ENCODE results near the gene NLGN1. TPM values are rescaled to one million over a fixed set of nuclear protein-coding genes. Genes with fewer than 3 reads are reported as not detected.

NLGN1 gene
- total RNA-seq, 3 donors from 2014 or later (not counting 1 experiment from before 2014, with no cell fraction given): not detected

DNA sequence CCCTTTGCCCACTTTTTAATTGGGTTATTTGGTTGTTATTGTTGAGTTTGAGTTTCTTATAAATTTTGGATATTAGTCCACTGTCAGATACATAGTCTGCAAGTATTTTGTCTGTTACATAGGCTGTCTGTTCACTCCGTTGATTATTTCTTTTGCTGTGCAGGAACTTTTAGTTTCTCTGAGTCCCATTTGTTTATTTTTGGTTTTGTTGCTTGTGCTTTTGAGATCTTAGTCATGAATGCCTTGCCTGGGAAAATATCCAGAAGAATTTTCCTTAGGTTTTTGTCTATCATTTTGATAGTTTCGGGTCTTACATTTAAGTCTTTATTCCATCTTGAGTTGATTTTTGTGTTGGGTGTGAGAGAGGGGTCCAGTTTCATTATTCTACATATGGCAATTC lies 254.5 kb downstream of the NLGN1 start:
- no peak for DNase-seq
- Mint-ChIP-seq H3K4me1 (no peaks in the 10 kb centered on the region), H3K9me3 (peaks cover 8 to 15% of the 10 kb centered on the region in 2 donors), H3K36me3 (no peaks in the 10 kb centered on the region), H3K27me3 (ENCODE audit: low read depth in 2 of 2) (no peaks in the 10 kb centered on the region), H3K27ac (no peak overlapping the region), H3K4me3 (no peak overlapping the region)
- no peaks in the 10 kb centered on the region for H3K4me1 ChIP-seq (ENCODE audit: control insufficient read depth, insufficient read depth, low read length)
- WGBS (ENCODE audit: insufficient coverage): 100% methylated on average over 1 of the region's 2 CpGs
- H3K27ac ChIP-seq (ENCODE audit: low read length): no peak overlapping the region
- intact Hi-C loops (cut with micrococcal nuclease): no loop called here
- H3K27me3 ChIP-seq (ENCODE audit: control insufficient read depth, insufficient read depth, low read length): no peaks in the 10 kb centered on the region
- no peak for ATAC-seq
- no peak overlapping the region for H3K4me3 ChIP-seq (ENCODE audit: low read length)
- TF ChIP-seq CTCF (IDR thresholded peaks at IDR 0.05): no peak
- no peaks in the 10 kb centered on the region for H3K36me3 ChIP-seq (ENCODE audit: control insufficient read depth, insufficient read depth, low read length)
- H3K9me3 ChIP-seq (ENCODE audit: control insufficient read depth, insufficient read depth, low read length): peaks cover 3% of the 10 kb centered on the region

DNA sequence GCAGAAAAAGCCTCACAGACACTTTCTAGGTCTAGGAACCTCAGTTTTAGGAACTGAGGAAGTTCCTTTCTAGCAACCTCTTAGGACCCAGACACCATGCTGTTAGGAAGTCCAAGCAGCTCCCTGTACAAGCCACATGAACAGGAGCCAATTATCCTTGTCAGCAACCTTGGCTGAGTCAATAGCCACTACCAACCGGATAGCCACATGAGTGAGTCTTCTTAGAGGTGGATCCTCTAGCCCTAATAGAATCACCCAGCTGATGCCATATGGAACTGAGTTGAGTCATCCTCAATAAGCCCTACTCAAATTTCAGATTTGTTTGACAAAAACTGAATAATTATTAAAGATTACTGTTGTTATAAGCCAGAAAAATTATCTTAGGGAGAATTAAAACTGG lies 256.2 kb downstream of the NLGN1 start:
- TF ChIP-seq CTCF (IDR thresholded peaks at IDR 0.05): no peak
- intact Hi-C loops (cut with micrococcal nuclease): no loop called here
- no peaks in the 10 kb centered on the region for H3K36me3 Mint-ChIP-seq
- H3K4me1 ChIP-seq (ENCODE audit: control insufficient read depth, insufficient read depth, low read length): no peaks in the 10 kb centered on the region
- H3K27ac ChIP-seq (ENCODE audit: low read length): no peak overlapping the region
- no peak overlapping the region for H3K4me3 ChIP-seq (ENCODE audit: low read length)
- H3K27me3 Mint-ChIP-seq (ENCODE audit: low read depth in 2 of 2): no peaks in the 10 kb centered on the region
- peaks cover 3% of the 10 kb centered on the region for H3K9me3 ChIP-seq (ENCODE audit: control insufficient read depth, insufficient read depth, low read length)
- 100% methylated on average over 1 of the region's 1 CpG for WGBS (ENCODE audit: insufficient coverage)
- no peak overlapping the region for H3K27ac Mint-ChIP-seq
- no peaks in the 10 kb centered on the region for H3K4me1 Mint-ChIP-seq
- no peak for ATAC-seq
- no peak for DNase-seq
- peaks cover 12 to 17% of the 10 kb centered on the region in 2 donors for H3K9me3 Mint-ChIP-seq
- H3K27me3 ChIP-seq (ENCODE audit: control insufficient read depth, insufficient read depth, low read length): no peaks in the 10 kb centered on the region
- no peak overlapping the region for H3K4me3 Mint-ChIP-seq
- no peaks in the 10 kb centered on the region for H3K36me3 ChIP-seq (ENCODE audit: control insufficient read depth, insufficient read depth, low read length)

- H3K27me3 Mint-ChIP-seq (ENCODE audit: low read depth in 2 of 2): no peaks in the 10 kb centered on the region
- Histone ChIP-seq H3K4me1 (ENCODE audit: control insufficient read depth, insufficient read depth, low read length) (no peaks in the 10 kb centered on the region), H3K9me3 (ENCODE audit: control insufficient read depth, insufficient read depth, low read length) (no peaks in the 10 kb centered on the region), H3K4me3 (ENCODE audit: low read length) (no peak overlapping the region), H3K27ac (ENCODE audit: low read length) (no peak overlapping the region), H3K27me3 (ENCODE audit: control insufficient read depth, insufficient read depth, low read length) (no peaks in the 10 kb centered on the region), H3K36me3 (ENCODE audit: control insufficient read depth, insufficient read depth, low read length) (no peaks in the 10 kb centered on the region)
- WGBS (ENCODE audit: insufficient coverage): 88% methylated on average over 2 of the region's 2 CpGs
- H3K4me1 Mint-ChIP-seq: no peaks in the 10 kb centered on the region
- no peak for ATAC-seq
- no peak for TF ChIP-seq CTCF (IDR thresholded peaks at IDR 0.05)
- H3K36me3 Mint-ChIP-seq: no peaks in the 10 kb centered on the region
- DNase-seq: no peak
- intact Hi-C loops (cut with micrococcal nuclease): no loop called here
- H3K9me3 Mint-ChIP-seq: peaks cover 12 to 14% of the 10 kb centered on the region in 2 donors
- no peak overlapping the region for H3K4me3 Mint-ChIP-seq
- H3K27ac Mint-ChIP-seq: no peak overlapping the region
Measured at GRCh38 chr3:173659972-173660371, 262.4 kb downstream of the NLGN1 start.

- H3K9me3 ChIP-seq (ENCODE audit: control insufficient read depth, insufficient read depth, low read length): no peaks in the 10 kb centered on the region
- H3K9me3 Mint-ChIP-seq: peaks cover 12% of the 10 kb centered on the region in 2 donors
- H3K27ac ChIP-seq (ENCODE audit: low read length): no peak overlapping the region
- no peak overlapping the region for H3K4me3 ChIP-seq (ENCODE audit: low read length)
- ATAC-seq: no peak
- TF ChIP-seq CTCF (IDR thresholded peaks at IDR 0.05): no peak
- no peaks in the 10 kb centered on the region for H3K27me3 ChIP-seq (ENCODE audit: control insufficient read depth, insufficient read depth, low read length)
- H3K27ac Mint-ChIP-seq: no peak overlapping the region
- intact Hi-C loops (cut with micrococcal nuclease): no loop called here
- H3K4me1 Mint-ChIP-seq: no peaks in the 10 kb centered on the region
- no peaks in the 10 kb centered on the region for H3K36me3 Mint-ChIP-seq
- 79% methylated on average over 3 of the region's 3 CpGs for WGBS (ENCODE audit: insufficient coverage)
- H3K27me3 Mint-ChIP-seq (ENCODE audit: low read depth in 2 of 2): no peaks in the 10 kb centered on the region
- no peaks in the 10 kb centered on the region for H3K36me3 ChIP-seq (ENCODE audit: control insufficient read depth, insufficient read depth, low read length)
- no peak for DNase-seq
- no peak overlapping the region for H3K4me3 Mint-ChIP-seq
- H3K4me1 ChIP-seq (ENCODE audit: control insufficient read depth, insufficient read depth, low read length): no peaks in the 10 kb centered on the region
Measured at GRCh38 chr3:173660645-173661299, 263.2 kb downstream of the NLGN1 start.
